SH-SY5Y (cell line): ENCODE measurements around the gene PFN1.
A peak's percentile ranks its signal among the peaks of the same experiment; 100 is the strongest.

Source experiments
- GATA2 ChIP-seq: IDR thresholded peaks from 2 replicates; pipeline ENCODE4 v1.6.1; 2011; ENCODE audit warnings: mild to moderate bottlenecking, low read depth, low read length
- GATA3 ChIP-seq: IDR thresholded peaks from 2 replicates; pipeline ENCODE4 v1.6.1; 2011; ENCODE audit warnings: low read depth, mild to moderate bottlenecking, low read length, moderate library complexity

- TF ChIP-seq GATA2 (peak; percentile 85), GATA3 (no peak)
Observed at GRCh38 chr17:4950075-4950745, 1.9 kb upstream of the PFN1 start.
